AG09309 (cell line): ENCODE data around the gene ADAMTS16.

Source experiments
- DNase-seq: peaks from one replicate; pipeline ENCODE4 v3.0.0-alpha.2; 2010; ENCODE audit warnings: low read depth
- H3K4me3 ChIP-seq: 2 replicates; pipeline ENCODE4 v1.5.1; 2011; ENCODE audit warnings: mild to moderate bottlenecking, low read depth, low read length, moderate library complexity; ENCODE audit not compliant: control insufficient read depth
- TF ChIP-seq, protein P1 (sequence below): IDR thresholded peaks from 2 replicates; pipeline ENCODE4 v1.5.1; 2011; ENCODE audit warnings: mild to moderate bottlenecking, low read depth, low read length, inconsistent platforms; ENCODE audit not compliant: insufficient read depth, control insufficient read depth; ENCODE audit errors: missing control alignments

The ADAMTS16 gene

GRCh38 chr5:5344051-5344571 is 204.0 kb downstream of the ADAMTS16 start:
- DNase-seq, result no peak
- no peak overlapping the region for H3K4me3 ChIP-seq
- TF ChIP-seq, protein P1, sequence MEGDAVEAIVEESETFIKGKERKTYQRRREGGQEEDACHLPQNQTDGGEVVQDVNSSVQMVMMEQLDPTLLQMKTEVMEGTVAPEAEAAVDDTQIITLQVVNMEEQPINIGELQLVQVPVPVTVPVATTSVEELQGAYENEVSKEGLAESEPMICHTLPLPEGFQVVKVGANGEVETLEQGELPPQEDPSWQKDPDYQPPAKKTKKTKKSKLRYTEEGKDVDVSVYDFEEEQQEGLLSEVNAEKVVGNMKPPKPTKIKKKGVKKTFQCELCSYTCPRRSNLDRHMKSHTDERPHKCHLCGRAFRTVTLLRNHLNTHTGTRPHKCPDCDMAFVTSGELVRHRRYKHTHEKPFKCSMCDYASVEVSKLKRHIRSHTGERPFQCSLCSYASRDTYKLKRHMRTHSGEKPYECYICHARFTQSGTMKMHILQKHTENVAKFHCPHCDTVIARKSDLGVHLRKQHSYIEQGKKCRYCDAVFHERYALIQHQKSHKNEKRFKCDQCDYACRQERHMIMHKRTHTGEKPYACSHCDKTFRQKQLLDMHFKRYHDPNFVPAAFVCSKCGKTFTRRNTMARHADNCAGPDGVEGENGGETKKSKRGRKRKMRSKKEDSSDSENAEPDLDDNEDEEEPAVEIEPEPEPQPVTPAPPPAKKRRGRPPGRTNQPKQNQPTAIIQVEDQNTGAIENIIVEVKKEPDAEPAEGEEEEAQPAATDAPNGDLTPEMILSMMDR, result no peak

DNA sequence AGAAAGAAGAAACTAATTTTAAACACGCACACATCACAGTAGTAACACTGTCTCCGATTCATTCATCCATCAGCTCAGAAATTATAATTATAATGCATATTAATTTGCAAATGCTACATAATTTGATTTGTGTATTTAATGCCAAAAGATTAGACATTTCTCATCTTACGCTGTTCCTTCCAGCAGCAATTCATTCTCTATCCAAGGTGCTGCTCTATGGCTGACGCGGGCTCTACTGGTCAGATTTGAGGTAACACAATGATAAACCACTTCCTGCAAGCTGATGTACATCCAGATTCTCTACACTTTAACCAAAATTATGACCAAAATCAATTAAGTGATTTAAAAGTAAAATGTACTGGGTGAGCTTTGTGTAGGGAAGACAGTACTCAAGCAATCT is 204.5 kb downstream of the ADAMTS16 start:
- DNase-seq, result no peak
- TF ChIP-seq, protein P1, result no peak
- no peak overlapping the region for H3K4me3 ChIP-seq

- DNase-seq, result no peak
- H3K4me3 ChIP-seq, result no peak overlapping the region
- TF ChIP-seq, protein P1, result no peak
Measured at GRCh38 chr5:5347442-5347841, 207.3 kb downstream of the ADAMTS16 start.

GRCh38 chr5:5348135-5348534 is 208.0 kb downstream of the ADAMTS16 start:
- no peak for DNase-seq
- H3K4me3 ChIP-seq, result no peak overlapping the region
- TF ChIP-seq, protein P1, result no peak

DNA sequence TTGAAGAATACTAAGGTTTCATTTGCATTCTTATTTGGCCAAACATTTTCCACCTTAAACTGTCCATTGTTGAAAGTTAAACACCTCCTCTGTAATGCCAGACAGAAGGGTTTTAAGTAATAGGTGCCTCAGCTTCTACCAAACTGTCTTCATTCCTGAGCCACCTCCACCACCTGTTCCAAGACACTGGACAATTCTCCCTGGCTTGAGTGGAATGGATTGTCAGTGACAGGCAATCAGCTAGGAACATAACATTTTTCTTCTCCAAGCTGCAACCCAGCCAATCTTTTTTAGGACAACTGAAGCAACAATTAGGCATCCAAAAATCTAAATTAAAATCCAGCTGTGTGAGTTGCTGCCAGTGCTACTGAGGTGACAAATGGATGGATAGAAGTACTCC is 208.4 kb downstream of the ADAMTS16 start:
- TF ChIP-seq, protein P1, result no peak
- no peak overlapping the region for H3K4me3 ChIP-seq
- no peak for DNase-seq

DNA sequence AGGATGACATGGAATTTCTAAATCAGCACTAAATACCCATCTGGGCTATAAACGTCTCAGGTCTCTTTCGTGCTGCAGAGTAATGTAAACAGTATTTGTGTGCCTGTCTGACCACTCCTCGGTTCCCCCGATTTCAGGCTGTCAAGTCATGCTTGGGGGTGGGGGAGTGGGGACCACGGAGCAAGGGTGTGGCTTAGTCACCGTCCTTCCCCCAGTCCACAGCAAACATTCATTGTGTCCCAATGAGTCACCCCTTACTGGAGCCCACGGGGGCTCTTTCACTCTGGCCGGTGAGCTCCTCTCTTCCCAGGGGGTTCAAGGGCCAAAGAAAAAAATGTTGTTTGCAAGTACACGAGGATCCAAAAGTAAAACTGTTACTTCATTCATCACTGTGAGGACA is 210.0 kb downstream of the ADAMTS16 start:
- no peak overlapping the region for H3K4me3 ChIP-seq
- no peak for DNase-seq
- TF ChIP-seq, protein P1, result no peak
